ENCODE results near the gene CASZ1.

CASZ1 gene

DNA sequence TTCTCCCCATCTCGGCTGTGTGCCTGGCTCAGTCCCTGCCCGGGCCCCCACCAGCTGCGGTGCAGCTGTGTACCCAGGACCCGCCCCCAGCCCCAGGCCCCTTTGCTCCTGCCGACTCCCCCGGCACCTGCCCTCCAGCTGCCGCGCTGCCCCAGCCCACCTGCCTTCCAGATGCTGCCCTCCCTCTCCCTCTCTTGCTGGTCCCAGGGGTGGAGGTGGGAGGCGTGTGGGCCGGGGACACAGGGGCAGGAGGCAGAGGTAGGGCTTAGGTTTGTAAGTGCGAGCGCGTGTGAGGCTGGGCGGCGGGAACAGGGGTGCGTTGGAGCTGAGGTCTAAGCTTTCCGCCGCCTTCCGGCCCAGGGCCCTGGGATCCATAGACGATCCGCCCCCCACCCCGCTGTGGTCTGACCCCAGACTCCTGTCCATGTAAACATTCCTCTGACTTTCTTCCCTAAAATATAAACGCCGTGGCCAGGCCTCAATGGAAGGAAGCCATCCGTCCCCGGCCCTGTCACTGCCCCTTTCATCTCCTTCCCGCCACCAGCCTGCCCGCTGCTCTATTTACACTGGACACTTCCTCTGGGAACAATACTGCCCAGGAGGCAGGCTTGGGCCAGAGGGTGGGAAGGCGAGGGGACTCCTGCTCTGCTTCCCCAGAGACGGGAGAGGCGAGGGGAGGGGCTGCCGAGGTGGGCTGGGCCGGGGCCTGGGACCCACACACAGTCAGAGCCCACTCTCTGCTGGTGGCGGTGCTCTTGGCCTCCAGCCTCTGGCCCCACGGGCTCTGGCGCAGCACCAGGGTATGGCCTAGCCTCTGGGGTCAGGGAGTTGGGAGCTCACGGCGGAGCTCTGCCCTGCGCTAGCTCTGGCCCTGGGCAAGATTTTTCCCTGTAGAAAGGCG lies 128.3 kb downstream of the CASZ1 start:
- no peak for DNase-seq

DNA sequence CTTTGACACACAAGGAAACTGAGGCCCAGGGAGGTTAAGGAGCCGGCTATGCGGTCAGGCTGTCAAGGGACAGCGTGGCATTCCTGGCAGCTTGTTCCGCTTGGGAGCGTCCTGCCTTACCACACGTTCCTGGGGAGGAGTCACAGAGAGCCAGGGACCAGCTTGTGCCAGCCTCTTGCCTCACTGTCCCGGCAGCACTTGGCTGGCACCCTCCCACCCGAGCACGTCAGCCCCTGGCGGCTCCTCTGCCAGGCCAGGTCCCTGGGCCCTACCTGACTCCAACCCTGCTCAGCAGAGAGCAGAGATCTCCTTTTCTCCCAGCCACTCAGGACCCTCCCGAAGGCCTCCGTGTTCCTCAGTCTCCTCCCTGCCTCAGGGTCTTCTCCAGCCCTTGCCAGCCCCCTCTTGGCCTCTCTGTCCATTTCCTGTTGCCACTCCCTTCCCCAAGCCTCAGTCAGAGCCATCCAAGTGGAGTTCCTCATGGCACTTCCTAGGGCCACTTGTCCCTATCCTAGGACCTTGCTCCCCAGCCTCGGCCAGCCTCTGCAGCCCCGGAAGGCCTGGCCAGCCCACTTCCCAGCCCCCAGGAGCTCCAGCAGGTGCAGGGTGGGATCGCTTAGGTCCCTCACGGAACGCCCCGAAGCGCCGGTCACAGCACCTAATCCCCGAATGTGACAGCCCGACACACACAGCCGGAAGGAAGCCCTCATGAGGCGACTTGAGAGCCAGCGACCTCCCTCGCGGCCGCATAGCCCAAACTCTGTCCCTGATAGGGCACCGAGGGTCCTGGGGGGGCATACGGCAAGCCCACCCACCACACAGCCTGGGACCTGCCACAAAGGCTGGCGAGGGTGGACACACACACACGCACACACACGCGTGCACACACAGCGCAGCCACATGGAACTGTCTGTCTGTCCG lies 130.3 kb downstream of the CASZ1 start:
- no peak for DNase-seq

DNA sequence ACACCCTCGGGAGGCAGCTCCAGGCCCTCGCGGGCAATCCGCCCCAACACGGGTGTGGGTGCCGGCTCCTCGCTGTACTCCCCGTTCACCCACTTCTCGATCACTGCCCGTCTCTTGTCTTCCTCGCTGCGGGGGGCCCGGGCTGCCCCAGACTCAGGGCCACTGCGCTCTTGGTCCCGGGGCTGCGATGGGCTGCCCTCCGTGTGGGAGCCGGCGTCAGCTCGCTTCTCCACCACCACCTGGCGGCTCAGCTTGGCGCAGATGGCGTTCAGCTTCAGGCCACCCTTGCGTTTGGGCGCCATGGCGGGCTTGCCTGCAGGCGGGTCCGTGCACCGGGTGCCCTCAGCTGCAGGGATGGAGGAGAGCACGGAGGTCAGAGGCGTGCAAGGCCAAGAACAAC lies 131.2 kb downstream of the CASZ1 start:
- no peak for DNase-seq

GRCh38 chr1:10664251-10664650 lies 132.2 kb downstream of the CASZ1 start:
- no peak for DNase-seq

GRCh38 chr1:10663678-10664035 lies 132.8 kb downstream of the CASZ1 start:
- DNase-seq = no peak

DNA sequence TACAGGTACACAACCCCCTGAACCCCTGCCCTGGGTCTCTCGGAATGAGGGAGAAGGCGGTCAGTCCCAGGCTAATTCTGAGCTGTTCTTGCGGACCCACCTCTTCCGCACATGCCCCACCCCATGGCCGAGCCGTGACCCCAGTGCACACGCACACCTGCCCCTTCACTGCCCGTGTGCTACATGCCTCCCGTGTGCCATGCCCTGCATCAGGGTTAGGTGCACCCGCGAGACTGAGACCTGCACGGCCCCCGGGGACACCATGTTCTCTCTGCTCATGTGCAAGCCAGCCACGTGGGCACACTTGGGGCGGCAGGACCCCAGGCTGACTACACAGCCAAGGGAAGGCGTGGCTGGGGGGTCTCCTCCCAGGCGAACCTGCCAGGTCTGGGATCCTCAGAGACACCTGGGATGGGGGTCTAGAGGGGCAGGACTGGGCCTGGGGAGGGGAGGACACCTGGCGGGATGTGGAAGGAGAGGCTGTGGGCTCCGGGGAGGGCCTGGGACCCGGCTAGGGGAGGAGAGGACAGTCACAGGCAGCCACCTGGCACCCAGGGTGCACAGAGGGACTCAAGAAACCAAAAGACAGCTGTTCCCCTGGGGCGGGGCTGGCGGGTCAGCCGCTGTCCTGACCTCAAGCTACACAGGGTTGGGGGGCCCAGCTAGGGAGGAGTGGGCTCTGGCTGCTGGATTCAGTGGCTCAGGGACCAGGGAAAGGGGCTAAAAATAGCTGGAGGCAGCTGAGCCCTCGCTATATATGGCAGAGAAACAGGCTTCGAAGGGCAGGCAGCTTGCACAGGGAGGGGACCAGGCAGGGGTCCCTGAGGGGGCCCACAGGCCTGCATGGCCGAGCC lies 133.4 kb downstream of the CASZ1 start:
- no peak for DNase-seq

GRCh38 chr1:10662090-10662688 lies 134.3 kb downstream of the CASZ1 start:
- no peak for DNase-seq

DNA sequence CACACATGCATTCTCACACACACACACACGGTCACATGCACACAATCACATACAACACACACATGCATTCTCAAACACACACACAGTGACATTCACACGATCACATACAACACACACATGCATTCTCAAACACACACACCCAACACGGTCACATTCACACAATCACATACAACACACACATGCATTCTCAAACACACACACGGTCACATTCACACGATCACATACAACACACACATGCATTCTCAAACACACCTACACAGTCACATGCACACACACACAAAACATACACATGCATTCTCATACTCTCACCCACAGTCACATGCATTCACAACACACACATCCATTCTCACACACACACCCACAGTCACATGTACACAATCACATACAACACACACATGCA lies 135.0 kb downstream of the CASZ1 start:
- no peak for DNase-seq

GRCh38 chr1:10659646-10660540 lies 136.6 kb downstream of the CASZ1 start:
- DNase-seq = no peak

- DNase-seq = no peak
These were observed 137.2 kb downstream of the CASZ1 start for GRCh38 chr1:10659218-10659617.

- DNase-seq = no peak
These were observed 137.9 kb downstream of the CASZ1 start for GRCh38 chr1:10658396-10659066.

DNA sequence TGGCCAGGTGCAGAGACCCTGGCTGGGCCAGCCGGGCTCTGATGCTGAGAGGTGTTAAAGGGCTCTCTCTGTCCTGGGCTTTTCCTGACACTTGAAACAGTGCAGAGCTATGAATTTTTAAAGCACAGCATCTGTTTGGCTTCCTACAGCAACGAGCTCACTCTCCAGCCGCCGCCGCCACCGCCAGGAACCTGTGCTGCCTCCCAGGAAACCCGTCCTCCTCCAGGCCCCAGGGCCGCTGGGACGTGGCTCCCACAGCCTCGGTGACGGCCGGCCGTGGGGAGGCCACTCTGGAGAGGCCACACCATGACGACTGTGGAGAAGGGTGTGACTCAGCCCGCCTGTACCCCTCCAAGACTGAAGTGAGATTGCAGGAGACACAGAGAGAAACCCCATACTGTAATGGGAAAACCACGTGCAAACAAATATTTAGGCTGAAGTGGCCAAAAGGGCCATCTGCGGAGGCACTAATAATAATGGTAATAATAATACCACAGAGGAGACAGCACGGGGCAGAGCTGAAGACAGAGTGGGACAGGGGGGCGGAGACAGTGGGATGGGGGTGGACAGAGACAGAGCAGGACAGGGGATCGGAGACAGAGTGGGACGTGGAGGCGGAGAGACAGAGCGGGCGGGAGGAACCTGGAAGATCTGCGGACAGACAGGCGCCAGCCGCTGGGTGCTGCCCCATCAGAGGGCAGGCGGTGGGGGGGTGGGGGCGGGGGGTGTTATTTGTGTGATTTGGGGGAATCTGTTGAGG lies 139.2 kb downstream of the CASZ1 start:
- DNase-seq = no peak

GRCh38 chr1:10656431-10656830 lies 140.0 kb downstream of the CASZ1 start:
- DNase-seq = no peak

- DNase-seq = no peak
These were observed 141.4 kb downstream of the CASZ1 start for GRCh38 chr1:10655002-10655401.

DNA sequence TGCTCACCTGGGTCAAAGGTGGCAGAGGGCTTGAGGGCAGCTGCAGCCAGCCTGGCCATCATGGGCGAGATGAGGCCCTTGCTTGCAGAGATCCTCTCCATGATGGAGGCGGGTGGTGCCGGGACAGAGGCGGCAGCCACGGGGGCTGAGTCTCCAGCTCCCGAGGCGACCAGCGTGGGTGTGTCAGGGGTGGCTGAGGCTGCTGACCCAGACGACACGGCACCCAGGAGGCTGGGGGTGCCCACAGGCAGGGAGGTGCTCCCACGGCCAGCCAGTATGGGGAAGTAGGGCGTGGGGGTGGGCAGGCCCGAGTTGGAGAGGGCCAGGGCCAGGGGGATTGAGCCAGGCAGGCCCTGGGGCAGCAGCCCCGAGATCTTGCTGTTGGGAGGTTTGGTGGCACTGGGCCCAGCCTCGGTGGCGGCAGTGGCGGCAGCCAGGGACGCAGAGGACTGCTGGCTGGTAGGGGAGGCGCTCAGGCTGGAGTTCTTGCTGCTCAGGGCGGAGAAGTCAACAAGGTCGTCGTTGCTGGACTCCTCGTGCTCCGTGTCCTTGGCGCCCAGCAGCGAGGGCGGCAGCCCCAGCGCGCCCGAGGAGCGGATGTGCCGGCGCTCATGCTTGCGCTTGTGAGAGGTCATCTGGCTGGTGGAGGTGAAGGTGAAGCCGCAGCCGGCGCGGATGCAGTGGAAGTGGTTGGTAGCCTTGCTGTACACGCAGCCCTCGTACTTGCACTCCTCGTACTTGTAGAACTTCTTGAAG lies 142.9 kb downstream of the CASZ1 start:
- DNase-seq = no peak

- DNase-seq = no peak
These were observed 143.8 kb downstream of the CASZ1 start for GRCh38 chr1:10652626-10653025.

- DNase-seq = no peak
These were observed 144.7 kb downstream of the CASZ1 start for GRCh38 chr1:10651793-10652192.

- DNase-seq = no peak
These were observed 145.1 kb downstream of the CASZ1 start for GRCh38 chr1:10651389-10651766.
